ENCODE measurements around the gene ORAI3.

Gene ORAI3

DNA sequence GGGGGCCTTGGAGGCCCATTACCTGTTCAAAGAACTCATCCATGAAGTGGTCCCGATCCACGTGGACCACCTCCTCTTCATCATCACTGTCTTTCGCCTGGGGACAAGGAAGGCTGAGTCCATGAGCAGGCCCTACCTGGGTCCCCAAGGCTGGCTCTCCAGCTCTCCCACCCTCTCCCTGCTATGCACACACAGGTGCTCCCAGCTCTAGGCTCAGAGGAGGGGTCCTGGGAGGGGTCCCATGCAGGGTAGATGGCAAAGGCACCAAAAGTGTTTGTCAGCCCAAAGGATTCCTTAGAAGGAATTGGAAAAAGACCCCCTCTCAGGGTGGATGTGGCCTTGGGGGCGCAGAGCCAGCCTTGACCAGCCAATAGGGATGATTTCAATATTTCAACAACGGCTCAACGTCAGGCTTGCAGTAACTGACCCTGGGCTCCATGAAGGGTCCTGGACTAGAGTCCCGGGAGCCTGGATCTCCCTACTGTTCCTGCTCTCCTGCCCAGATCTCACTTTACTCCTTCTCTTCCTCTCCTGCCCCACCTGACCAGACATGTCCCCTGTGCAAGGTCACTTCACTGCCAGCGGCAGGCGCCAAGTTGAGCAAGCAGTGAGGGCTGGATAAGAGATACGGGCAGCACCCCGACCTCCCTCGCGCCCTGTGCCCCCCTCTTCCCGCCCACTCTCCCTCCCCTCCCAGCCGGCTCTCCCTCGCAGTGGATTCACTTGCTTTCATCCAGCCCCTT is 52.8 kb downstream of the ORAI3 start:
- H3K4me3 ChIP-seq (replicated peaks; ENCODE audit: low read depth, low read length), result no peak overlapping the region
- no peak for DNase-seq (ENCODE audit: extremely low read depth, low read depth)
- no peak for TF ChIP-seq CTCF (IDR thresholded peaks at IDR 0.05; ENCODE audit: low read depth, low read length, missing control alignments)

GRCh38 chr16:31002250-31002700 is 53.4 kb downstream of the ORAI3 start:
- no peak for DNase-seq (ENCODE audit: extremely low read depth, low read depth)
- H3K4me3 ChIP-seq (replicated peaks; ENCODE audit: low read depth, low read length), result no peak overlapping the region
- no peak for TF ChIP-seq CTCF (IDR thresholded peaks at IDR 0.05; ENCODE audit: low read depth, low read length, missing control alignments)

DNA sequence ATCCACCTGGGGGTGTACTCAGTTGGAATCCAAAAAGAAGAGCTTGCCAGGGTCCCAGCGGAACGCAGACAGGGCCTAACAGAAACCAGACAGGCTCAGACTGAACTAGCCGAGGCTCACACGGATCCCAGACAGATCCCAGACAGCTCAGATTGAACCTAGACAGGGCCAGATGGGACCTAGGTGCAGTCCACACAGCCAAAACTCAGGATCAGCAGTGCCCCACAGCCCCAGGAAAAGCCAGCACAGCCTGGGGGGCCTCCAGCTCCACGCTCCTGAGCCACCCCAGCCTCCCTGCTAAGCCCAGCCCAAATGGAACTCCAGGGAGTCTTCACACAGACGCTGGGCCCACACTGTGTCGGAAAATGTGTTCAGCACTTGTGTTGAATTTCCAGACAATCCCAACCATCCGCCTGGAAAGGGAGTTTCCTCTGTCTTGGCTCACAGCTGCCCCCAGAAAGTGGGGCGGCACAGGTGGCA is 54.0 kb downstream of the ORAI3 start:
- no peak for DNase-seq (ENCODE audit: extremely low read depth, low read depth)
- TF ChIP-seq CTCF (IDR thresholded peaks at IDR 0.05; ENCODE audit: low read depth, low read length, missing control alignments), result no peak
- no peak overlapping the region for H3K4me3 ChIP-seq (replicated peaks; ENCODE audit: low read depth, low read length)

DNA sequence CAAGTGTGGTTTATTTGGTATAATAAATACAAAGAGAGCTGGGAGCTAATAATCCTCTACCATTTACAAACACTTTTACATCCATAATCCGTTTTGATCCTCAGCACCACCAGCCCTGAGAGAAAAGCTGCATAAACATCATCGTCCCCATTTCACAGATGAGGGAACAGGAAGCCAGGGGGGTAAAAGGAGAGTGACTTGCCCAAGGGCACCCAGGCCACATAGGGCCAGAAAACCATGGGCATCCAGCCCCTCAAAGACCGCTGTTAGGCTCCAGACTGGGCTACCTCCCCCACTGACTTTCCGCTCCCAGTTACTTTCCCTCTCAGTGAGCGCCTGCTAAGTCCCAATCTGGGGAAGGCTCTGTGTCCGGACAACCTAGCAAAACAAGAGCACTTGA is 54.9 kb downstream of the ORAI3 start:
- no peak for DNase-seq (ENCODE audit: extremely low read depth, low read depth)
- H3K4me3 ChIP-seq (replicated peaks; ENCODE audit: low read depth, low read length), result no peak overlapping the region
- TF ChIP-seq CTCF (IDR thresholded peaks at IDR 0.05; ENCODE audit: low read depth, low read length, missing control alignments), result no peak
